NCI-H510A (cell line): Measurements from ENCODE around the gene PITPNM3.

Experiments used
- DNase-seq: peaks from one replicate; lab custom pipeline; 2025; lab: John Stamatoyannopoulos, UW

Gene PITPNM3

DNA sequence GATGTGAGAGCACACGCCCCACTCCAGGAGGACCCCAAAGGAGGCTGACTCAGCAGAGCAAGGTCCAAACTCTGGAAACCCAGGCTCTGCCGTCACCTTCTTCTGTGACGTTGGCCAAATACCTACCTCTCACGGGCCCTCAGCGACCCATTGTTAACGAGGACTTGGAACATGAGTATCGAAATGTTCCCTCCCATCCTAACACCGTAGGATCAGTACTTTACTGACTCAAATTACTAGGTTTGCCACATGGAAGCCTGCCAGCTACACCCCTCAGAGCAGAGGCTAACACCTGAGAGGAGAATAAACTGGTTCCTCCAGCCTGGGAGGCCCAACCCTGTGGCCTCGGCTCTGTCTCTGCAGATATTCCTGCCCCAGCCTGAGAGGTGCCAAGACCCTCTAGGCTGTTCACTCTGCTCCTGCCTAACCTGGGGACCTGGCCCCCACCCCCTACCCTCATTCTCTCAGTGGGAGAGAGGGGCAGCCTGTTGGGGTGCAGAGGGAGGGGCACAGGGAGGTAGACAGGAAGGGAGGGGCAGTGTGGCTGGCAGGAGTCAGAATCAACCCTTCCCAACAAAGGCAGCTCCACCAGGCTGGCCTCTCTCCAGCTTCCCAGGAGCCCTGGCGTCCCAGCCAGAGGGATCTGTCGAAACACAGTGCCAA lies 4.4 kb downstream of the PITPNM3 start:
- DNase-seq = peak; percentile 59

DNA sequence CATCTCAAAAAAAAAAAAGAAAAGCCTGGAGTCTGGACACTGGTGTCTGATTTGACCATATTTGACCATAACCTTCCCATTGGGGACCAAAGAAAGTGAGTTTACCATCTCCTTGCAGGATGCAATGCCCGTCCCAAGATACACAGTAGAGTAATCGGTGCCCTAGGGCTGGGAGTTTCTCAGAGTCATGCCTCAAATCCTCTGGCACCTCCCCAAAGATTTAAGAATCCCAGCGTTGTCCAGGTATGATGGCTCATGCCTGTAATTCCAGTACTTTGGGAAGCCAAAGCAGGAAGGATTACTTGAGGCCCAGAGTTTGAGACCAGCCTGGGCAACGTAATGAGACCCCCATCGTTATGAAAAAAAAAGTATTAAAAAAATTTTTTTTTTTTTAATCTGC lies 5.0 kb downstream of the PITPNM3 start:
- no peak for DNase-seq

- no peak for DNase-seq
These were observed 6.8 kb downstream of the PITPNM3 start for GRCh38 chr17:6549384-6550036.

- peak; percentile 40 for DNase-seq
These were observed 7.6 kb downstream of the PITPNM3 start for GRCh38 chr17:6548578-6549330.

DNA sequence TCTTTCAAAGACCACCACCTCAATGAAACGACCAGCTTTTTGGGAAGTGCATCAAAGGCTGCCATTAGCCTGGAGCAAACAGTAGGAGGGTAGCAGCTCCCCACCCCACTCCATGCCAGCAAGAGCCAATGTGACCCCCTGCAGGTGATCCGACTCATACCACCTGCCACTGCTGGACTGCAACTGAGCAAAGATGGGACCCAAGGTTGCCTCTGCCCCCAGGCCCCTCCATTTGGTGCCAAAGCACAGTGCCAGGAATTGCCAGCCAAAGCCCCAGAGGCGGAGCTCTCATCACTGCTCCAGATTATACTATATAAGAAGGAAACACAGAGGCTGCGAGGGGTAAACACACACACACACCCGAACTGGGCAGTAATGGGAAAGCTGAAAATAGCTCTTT lies 8.3 kb downstream of the PITPNM3 start:
- DNase-seq = no peak

DNA sequence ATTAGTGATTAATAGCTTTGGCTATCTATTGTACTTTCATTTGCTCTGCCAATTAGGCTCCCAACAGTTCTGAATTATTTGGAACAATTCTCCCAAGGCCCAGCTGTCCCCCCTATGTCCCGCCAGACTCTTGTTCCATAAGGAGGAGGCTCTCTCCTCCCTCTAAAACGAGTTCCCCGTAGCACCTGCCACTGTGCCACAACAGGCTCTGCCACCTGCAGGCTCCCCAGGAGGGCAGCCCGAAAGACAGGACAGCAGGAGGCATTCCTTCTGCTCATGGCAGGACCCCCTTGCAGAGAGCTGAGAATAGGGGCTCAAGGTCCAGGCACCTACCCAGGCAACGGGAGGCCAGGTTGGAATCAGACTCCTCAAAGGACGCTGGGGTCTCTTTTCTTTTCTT lies 9.0 kb downstream of the PITPNM3 start:
- no peak for DNase-seq

DNA sequence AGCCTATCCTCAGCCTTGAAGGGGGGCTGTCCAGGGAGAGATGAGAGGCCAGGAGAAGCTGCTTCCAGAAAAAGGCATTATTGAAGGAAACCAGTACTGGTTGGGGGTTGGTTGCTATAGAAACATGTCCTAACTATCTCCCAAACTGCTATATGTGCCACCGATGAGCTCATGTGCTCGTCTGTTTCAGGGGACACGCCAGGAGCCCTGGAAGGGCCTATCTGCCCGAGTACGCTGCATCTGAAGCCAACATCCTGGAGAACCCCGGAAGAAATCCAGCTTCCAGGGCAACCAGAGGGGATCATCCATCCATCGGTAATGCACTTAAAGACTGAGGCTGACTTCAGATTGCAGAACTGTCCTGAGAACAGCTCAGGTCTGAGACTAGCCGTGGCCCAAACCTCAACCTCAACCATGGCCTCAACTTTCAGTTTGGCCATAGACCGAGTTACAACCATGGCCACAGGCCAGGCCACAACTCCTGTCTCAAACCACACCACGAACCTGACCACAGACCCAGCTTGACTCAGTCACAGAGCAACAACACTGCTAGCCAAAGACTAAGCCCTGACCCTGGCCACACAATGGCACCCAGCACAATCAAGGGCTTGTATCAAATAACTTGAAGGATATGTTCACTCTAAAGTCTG lies 10.2 kb downstream of the PITPNM3 start:
- no peak for DNase-seq

DNA sequence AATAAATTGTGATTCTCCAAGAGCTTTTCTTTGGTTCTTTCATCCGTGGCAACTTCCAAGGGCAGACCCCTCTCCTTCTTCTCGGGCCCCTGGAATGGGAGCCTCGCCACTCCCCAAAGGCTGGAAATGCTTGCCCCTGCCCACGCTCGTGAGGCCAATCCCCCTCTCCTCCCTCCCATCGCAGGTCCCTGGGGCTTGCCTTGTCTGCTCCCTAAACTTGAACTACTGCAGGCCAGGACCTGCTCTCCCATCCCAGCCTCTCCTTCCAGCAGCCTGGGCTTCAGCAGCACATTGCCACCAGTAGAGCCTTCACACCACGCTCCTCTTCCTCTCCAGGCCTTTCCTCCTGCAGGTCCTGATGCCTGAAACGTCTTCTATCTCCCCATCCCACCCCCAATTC lies 11.1 kb downstream of the PITPNM3 start:
- no peak for DNase-seq

GRCh38 chr17:6544011-6544370 lies 12.4 kb downstream of the PITPNM3 start:
- DNase-seq = no peak

GRCh38 chr17:6543079-6544010 lies 13.0 kb downstream of the PITPNM3 start:
- no peak for DNase-seq

- DNase-seq = no peak
These were observed 13.8 kb downstream of the PITPNM3 start for GRCh38 chr17:6542577-6542976.

DNA sequence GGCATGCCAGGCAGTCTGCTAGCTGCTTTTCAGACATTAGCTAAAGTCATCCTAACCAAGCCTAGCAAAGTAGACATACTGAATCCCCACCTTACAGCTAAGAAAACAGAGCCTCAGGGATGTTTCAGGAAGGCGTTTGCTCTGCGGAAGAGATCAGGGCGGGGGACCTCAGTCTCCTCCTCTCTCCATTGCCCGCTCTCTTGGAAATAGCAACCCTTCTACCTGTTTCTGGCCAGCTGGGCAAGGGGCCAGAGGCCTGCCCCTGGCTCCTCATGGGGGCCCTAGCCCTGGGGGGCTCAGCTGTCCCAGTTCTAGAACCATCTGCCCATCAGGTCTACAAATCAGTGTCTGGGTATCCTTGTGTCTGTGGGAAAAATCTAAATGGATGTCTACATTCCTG lies 14.5 kb downstream of the PITPNM3 start:
- DNase-seq = no peak

DNA sequence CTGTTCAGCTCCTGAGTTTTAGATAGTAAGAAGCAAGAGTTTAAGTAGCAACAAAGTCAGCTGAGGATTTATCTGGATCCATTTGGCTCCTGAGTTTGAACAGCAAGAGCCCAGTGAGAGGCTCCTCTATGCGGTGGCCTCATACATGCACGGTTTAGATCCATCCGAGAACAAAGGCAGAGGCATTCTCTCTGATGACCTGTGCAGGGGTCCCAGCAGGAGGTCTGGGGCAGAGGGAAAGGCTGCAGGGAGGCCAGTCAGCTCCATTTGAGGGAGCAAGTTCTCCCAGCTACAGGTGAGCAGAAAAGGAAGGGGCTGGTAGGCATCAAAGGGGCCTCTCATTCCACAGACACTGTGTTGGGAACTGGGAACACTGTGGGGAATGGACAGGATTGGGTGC lies 16.5 kb downstream of the PITPNM3 start:
- DNase-seq = no peak

DNA sequence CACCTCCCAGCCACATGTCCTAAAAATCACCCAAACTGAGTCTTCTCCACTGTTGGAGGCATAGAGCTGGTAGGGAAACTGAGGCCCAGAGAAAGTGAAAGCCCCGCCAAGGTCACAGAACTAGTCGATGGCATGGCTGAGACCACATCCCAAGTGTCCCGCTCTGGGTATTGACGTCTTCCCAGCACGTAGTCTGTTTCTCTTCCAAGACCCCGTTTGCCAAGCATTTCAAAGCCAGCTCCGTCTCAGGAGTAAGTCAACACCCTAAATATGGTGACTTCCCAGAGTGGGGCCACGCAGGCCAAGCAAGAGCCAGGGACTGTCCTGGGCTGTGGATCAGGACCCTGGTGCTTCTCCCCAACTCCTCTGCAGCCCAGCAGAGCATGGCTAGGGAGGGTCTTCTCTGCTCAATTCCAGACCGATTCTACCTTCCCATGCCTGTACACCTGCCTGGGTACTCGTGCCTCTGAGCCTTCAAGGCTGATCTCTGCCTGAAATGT lies 19.7 kb downstream of the PITPNM3 start:
- DNase-seq = no peak

DNA sequence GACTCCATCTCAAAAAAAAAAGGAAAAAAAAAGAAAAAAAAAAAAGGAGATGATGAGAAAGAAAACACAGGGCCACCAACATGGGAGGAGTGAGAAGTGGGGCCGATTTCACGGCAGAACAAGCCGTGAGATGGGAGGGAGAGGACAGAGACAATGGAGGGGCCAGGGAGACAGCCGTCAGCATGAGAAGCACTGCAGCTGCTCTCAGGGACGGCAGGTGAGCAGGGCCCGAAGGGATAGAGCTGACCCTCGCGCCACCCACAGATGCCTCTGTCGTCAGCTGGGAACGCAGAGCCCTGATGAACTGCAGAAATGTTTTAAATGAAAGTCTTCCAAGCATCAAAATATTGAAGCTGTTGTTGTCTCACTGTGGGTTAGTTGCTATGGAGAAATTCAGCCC lies 20.3 kb downstream of the PITPNM3 start:
- DNase-seq = no peak

- no peak for DNase-seq
These were observed 21.4 kb downstream of the PITPNM3 start for GRCh38 chr17:6534846-6535514.

DNA sequence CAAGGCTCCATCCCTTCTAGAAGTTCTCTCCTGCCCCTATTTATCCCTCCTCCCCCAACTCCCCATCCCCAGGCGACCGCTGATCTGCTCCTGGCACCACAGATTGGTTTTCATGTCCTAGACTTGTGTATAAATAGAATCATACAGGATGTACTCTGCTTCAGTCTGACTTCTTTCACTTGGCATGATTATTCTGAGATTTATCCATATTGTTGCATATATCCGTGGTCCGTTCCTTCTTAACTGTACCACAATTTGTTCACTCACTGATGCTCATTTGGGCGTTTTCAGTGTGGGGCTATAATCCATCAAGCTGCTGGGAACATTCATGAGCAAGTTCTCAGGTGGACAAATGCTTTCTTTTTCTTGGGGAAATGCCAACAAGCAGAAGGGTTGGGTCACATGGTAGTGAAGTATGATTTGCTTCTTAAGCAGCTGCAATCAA lies 23.9 kb downstream of the PITPNM3 start:
- no peak for DNase-seq

DNA sequence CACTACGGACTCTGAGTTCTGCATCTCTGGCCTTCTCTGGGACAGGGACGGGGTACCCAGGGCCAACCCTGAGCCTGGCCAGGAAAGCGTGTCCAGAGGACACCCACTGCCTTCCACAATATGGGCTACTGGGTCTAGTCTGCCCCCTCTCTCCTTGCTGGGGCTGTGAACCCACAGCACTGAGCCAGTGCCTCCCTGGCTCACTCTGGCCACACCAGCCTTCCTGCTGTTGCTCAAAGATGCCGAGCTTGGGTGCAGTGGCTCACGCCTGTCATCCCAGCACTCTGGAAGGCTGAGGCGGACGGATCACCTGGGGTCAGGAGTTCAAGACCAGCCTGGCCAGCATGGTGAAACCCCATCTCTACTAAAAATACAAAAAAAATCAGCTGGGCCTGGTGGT lies 24.8 kb downstream of the PITPNM3 start:
- no peak for DNase-seq

DNA sequence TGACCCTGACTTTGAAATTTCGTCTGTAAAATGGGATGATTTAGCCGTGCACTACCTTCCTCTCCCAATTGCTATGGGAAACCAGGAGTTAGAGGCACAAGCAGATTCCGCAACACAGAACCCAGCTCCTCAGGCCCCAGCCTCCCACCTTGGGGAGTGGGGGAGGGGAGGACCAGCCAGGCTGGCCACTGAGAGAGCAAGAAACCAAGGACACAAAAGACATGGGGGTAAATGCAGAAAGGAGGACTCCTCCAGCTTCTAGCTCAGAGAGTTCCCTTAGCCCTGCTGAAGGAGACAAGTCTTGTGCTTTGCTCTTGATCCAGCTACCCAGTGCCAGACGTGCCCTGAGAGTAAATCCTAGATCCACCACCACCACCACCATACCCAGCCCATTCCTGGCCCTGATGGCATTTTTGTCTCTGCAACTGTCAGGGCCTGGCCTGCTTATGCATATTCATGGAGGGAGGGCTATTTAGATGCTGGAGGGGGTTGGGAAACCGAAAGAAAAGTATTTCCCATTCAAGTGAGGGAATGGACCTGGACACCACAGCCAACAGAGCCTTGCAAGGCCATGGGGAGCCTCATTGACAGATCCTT lies 25.9 kb downstream of the PITPNM3 start:
- DNase-seq = no peak

DNA sequence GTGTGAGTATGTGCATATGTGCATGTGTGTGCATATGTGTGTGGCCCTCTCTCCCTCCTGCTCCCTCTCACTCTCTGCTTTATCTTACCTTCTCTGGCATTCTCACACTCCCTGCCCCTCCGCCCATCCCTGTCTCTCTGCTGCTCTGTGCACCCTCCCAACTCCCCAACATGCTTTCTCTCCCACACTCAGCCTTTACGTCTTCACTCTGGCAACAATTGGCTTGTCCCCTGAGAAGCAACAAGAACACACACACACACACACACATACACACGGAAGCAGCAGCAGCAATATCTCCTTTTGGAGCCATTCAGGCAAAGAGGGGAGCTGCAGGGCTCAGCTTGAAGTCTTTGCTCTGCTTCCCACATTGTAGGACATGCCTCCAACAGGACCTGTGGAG lies 27.8 kb downstream of the PITPNM3 start:
- no peak for DNase-seq
